ENCODE measurements around the gene NLRP6.

Gene NLRP6

DNA sequence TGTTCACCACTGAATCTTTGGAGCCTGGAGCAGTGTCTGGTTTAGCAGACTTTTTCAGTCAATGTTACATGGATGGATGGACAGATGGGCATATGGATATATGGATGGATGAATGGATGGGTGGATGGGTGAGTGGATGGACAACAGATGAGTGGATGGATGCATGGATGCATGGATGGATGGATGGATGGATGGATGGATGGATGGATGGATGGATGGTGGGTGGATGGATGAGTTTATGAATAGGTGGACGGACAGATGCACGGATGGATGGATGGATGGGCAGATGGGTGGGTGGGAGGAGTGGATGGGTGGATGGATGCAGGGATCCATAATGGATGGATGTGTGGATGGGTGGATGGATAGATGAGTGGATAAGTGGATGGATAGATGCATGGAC is 22.4 kb upstream of the NLRP6 start:
- no peaks in the 10 kb centered on the region for H3K36me3 ChIP-seq (ENCODE audit: control insufficient read depth, insufficient read depth, low read length)
- H3K9me3 ChIP-seq (ENCODE audit: control insufficient read depth, low read length): no peaks in the 10 kb centered on the region
- no peak overlapping the region for H2AFZ ChIP-seq
- no peak overlapping the region for H3K4me3 ChIP-seq (ENCODE audit: low read depth, low read length)
- no peak overlapping the region for H3K27ac ChIP-seq
- no peak for TF ChIP-seq CTCF (IDR thresholded peaks at IDR 0.05)
- H3K27me3 ChIP-seq (ENCODE audit: control insufficient read depth, insufficient read depth, low read length): no peaks in the 10 kb centered on the region
- no peaks in the 10 kb centered on the region for H3K4me1 ChIP-seq
- H3K79me2 ChIP-seq: no peaks in the 10 kb centered on the region
- H3K4me2 ChIP-seq (ENCODE audit: low read length): no peak overlapping the region
- no peak overlapping the region for H3K9ac ChIP-seq

GRCh38 chr11:256952-257737 is 21.1 kb upstream of the NLRP6 start:
- H2AFZ ChIP-seq: no peak overlapping the region
- no peak overlapping the region for H3K4me3 ChIP-seq (ENCODE audit: low read depth, low read length)
- H3K9me3 ChIP-seq (ENCODE audit: control insufficient read depth, low read length): no peaks in the 10 kb centered on the region
- no peak for TF ChIP-seq CTCF (IDR thresholded peaks at IDR 0.05)
- H3K4me2 ChIP-seq (ENCODE audit: low read length): no peak overlapping the region
- H3K4me1 ChIP-seq: no peaks in the 10 kb centered on the region
- H3K27me3 ChIP-seq (ENCODE audit: control insufficient read depth, insufficient read depth, low read length): no peaks in the 10 kb centered on the region
- no peak overlapping the region for H3K9ac ChIP-seq
- H3K27ac ChIP-seq: no peak overlapping the region
- no peaks in the 10 kb centered on the region for H3K36me3 ChIP-seq (ENCODE audit: control insufficient read depth, insufficient read depth, low read length)
- H3K79me2 ChIP-seq: no peaks in the 10 kb centered on the region

DNA sequence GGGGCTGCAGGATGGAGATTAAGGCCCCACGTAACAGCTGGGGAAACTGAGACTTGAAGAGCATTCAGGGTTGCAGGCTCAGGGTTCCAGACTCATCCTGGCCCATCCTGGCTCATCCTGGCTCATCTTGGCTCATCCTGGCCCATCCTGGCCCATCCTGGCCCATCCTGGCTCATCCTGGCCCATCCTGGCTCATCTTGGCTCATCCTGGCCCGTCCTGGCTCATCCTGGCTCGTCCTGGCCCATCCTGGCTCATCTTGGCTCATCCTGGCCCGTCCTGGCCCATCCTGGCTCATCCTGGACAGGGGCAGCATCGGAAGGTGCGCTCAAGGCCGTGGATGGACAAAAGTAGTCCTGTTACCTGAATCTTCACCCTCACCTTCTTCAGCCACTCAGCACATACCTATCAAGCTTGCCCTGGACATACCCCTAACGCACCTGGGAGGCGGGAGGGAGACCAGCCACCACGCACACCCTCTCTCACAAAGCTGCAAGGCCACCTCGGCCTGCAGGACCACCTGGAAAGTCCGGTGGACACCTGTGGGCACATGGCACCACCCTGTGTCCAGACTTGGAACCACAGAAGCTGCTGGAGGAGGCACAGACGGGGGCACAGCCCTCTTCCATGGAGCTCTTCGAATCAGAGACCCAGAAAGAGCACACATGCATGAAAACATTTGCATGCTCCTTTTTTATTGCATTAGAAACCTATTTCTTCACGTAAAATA is 20.3 kb upstream of the NLRP6 start:
- no peak for TF ChIP-seq CTCF (IDR thresholded peaks at IDR 0.05)

GRCh38 chr11:259413-259812 is 18.8 kb upstream of the NLRP6 start:
- Histone ChIP-seq H3K4me2 (ENCODE audit: low read length) (no peak overlapping the region), H2AFZ (no peak overlapping the region), H3K27ac (no peak overlapping the region), H3K36me3 (ENCODE audit: control insufficient read depth, insufficient read depth, low read length) (no peaks in the 10 kb centered on the region), H3K4me1 (no peaks in the 10 kb centered on the region), H3K4me3 (ENCODE audit: low read depth, low read length) (no peak overlapping the region), H3K9me3 (ENCODE audit: control insufficient read depth, low read length) (no peaks in the 10 kb centered on the region), H3K27me3 (ENCODE audit: control insufficient read depth, insufficient read depth, low read length) (no peaks in the 10 kb centered on the region), H3K79me2 (no peaks in the 10 kb centered on the region), H3K9ac (no peak overlapping the region)
- no peak for TF ChIP-seq CTCF (IDR thresholded peaks at IDR 0.05)

More for the DNA sequence above, 20.3 kb upstream of the NLRP6 start:
- Histone ChIP-seq H3K4me1 (no peaks in the 10 kb centered on the region), H3K79me2 (no peaks in the 10 kb centered on the region), H3K9ac (no peak overlapping the region), H2AFZ (no peak overlapping the region), H3K9me3 (ENCODE audit: control insufficient read depth, low read length) (no peaks in the 10 kb centered on the region), H3K36me3 (ENCODE audit: control insufficient read depth, insufficient read depth, low read length) (no peaks in the 10 kb centered on the region), H3K4me3 (ENCODE audit: low read depth, low read length) (no peak overlapping the region), H3K27ac (no peak overlapping the region), H3K4me2 (ENCODE audit: low read length) (no peak overlapping the region), H3K27me3 (ENCODE audit: control insufficient read depth, insufficient read depth, low read length) (no peaks in the 10 kb centered on the region)

Measured in parathyroid adenoma (tissue), 2 donors.